Stimulated activated CD8-positive, alpha-beta memory T cell treated with anti-CD3 and anti-CD28 coated beads, Interleukin-15, amount 100 ng/mL, for 48 hours (primary cell): ENCODE measurements around the gene KDM7A.

Experiments
- DNase-seq, 2 donors: peaks; one replicate each; pipeline ENCODE4 v3.0.0-alpha.2; 2020; ENCODE audit warnings: low read depth in 2 of 2

KDM7A gene

GRCh38 chr7:140082770-140083169 is 94.0 kb downstream of the KDM7A start:
- DNase-seq: no peak

GRCh38 chr7:140081774-140082425 is 94.9 kb downstream of the KDM7A start:
- no peak for DNase-seq

- DNase-seq: no peak
These were observed 95.9 kb downstream of the KDM7A start for GRCh38 chr7:140080919-140081318.

- DNase-seq: no peak
These were observed 97.7 kb downstream of the KDM7A start for GRCh38 chr7:140079121-140079536.

GRCh38 chr7:140078392-140078791 is 98.4 kb downstream of the KDM7A start:
- no peak for DNase-seq

GRCh38 chr7:140074780-140075179 is 102.0 kb downstream of the KDM7A start:
- DNase-seq: no peak

GRCh38 chr7:140070546-140070945 is 106.2 kb downstream of the KDM7A start:
- DNase-seq: no peak

GRCh38 chr7:140069298-140069949 is 107.4 kb downstream of the KDM7A start:
- DNase-seq: no peak

GRCh38 chr7:140068033-140068432 is 108.8 kb downstream of the KDM7A start:
- DNase-seq: no peak

GRCh38 chr7:140067052-140067451 is 109.7 kb downstream of the KDM7A start:
- DNase-seq: no peak

- peak; percentile 80 to 83 for DNase-seq
These were observed 114.1 kb downstream of the KDM7A start, which contains the start of gene PARP12 for GRCh38 chr7:140062528-140063299. TSS of gene PARP12 (minus strand) at chr7:140062951. CDS start at chr7:140062847, 104 bp downstream.

GRCh38 chr7:140062118-140062527 is 114.7 kb downstream of the KDM7A start:
- peak; percentile 8 to 35 for DNase-seq

GRCh38 chr7:140061607-140061930 is 115.2 kb downstream of the KDM7A start:
- DNase-seq: no peak

GRCh38 chr7:140060788-140061606 is 115.8 kb downstream of the KDM7A start:
- no peak for DNase-seq

GRCh38 chr7:140060243-140060630 is 116.5 kb downstream of the KDM7A start:
- no peak for DNase-seq

GRCh38 chr7:140059273-140060242 is 117.2 kb downstream of the KDM7A start:
- peak in 1 of 2 donors; percentile 4 for DNase-seq

- no peak for DNase-seq
These were observed 118.3 kb downstream of the KDM7A start for GRCh38 chr7:140058517-140058916.

GRCh38 chr7:140057143-140057535 is 119.6 kb downstream of the KDM7A start:
- DNase-seq: no peak

- no peak for DNase-seq
These were observed 120.2 kb downstream of the KDM7A start for GRCh38 chr7:140056431-140057142.

GRCh38 chr7:140055833-140056232 is 121.0 kb downstream of the KDM7A start:
- no peak for DNase-seq
